GM18867 (cell line): ENCODE results near the gene SUCLA2.

Experiments used
- ATAC-seq: cut with Tn5 transposase; IDR thresholded peaks from one replicate; pipeline ENCODE4 v1.9.1; 2021; ENCODE audit warnings: mild to moderate bottlenecking, moderate library complexity; ENCODE audit not compliant: unreplicated experiment

The SUCLA2 gene

GRCh38 chr13:47904241-47904640 is 96.8 kb downstream of the SUCLA2 start:
- no peak for ATAC-seq

- ATAC-seq: no peak
These were observed 97.2 kb downstream of the SUCLA2 start for GRCh38 chr13:47903836-47904235.

- ATAC-seq: no peak
These were observed 99.6 kb downstream of the SUCLA2 start for GRCh38 chr13:47901441-47901840.

GRCh38 chr13:47898080-47898479 is 103.0 kb downstream of the SUCLA2 start:
- no peak for ATAC-seq

GRCh38 chr13:47897411-47898050 is 103.5 kb downstream of the SUCLA2 start:
- ATAC-seq: no peak

GRCh38 chr13:47896546-47896945 is 104.5 kb downstream of the SUCLA2 start:
- no peak for ATAC-seq

GRCh38 chr13:47896111-47896510 is 105.0 kb downstream of the SUCLA2 start:
- ATAC-seq: no peak

- ATAC-seq: no peak
These were observed 107.5 kb downstream of the SUCLA2 start for GRCh38 chr13:47893527-47893926.
